HG02610 (cell line): Measurements from ENCODE around the gene PPP6R3.
"Not testable (repeated sequence)": the region's sequence is repeated elsewhere in the genome, so short reads cannot be mapped to it uniquely, and the experiment has no call there.

ENCODE experiments used
- ATAC-seq: cut with Tn5 transposase; IDR thresholded peaks from one replicate; pipeline ENCODE4 v1.9.1; 2021; ENCODE audit warnings: mild to moderate bottlenecking, moderate library complexity; ENCODE audit not compliant: unreplicated experiment

The PPP6R3 gene

DNA sequence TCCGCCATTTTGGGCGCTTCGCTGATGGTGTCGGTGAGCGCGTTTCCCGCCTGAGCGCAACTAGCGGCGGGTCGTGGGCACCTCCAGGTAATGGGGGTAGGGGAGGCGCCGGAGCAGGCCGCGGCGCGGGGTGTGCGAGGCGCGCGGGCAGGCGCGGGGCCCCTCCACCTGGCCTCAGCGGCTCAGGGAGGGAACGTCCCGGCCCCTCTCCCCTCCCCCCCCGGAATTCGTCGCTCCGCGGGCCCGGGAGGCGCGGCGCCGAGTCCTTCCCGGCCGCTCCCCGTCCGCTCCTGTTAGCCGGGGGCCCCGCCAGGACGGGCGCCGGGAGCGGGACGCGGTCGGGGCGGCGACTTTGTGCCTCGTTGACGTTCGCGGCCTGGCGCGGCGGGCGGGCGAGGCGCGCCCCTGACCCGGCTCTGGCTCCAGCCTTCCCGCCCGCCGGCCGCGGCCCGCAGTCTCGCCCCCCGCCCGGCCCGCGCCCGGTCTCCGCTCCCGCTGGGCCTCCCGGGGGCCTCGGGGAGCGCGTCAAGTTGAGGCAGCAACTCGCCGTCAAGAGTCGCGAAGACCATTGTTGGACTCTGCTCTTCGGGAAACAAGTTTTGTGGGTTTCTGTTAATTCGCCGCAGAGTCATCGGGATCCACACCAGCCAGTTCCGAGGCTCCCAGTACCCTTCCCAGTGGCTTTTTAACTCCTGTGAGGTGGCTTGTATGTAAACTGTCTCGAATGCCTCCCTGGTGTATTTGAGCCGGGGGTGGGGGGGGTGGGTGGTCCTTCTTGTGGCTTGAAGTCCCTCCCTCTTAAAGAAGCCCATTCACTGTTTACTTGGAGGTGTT is at the start of gene PPP6R3:
Gene PPP6R3, plus strand, starts transcription at position 12 of the 834 bp plus-strand sequence. CDS start 76,913 bp downstream, outside the sequence.
- ATAC-seq = peak; percentile 25

- no peak for ATAC-seq
Measured at GRCh38 chr11:68411501-68411991, 49.0 kb upstream of the PPP6R3 start.

- ATAC-seq = no peak
Measured at GRCh38 chr11:68412593-68413475, 47.7 kb upstream of the PPP6R3 start.

- no peak for ATAC-seq
Measured at GRCh38 chr11:68413591-68413999, 47.0 kb upstream of the PPP6R3 start.

DNA sequence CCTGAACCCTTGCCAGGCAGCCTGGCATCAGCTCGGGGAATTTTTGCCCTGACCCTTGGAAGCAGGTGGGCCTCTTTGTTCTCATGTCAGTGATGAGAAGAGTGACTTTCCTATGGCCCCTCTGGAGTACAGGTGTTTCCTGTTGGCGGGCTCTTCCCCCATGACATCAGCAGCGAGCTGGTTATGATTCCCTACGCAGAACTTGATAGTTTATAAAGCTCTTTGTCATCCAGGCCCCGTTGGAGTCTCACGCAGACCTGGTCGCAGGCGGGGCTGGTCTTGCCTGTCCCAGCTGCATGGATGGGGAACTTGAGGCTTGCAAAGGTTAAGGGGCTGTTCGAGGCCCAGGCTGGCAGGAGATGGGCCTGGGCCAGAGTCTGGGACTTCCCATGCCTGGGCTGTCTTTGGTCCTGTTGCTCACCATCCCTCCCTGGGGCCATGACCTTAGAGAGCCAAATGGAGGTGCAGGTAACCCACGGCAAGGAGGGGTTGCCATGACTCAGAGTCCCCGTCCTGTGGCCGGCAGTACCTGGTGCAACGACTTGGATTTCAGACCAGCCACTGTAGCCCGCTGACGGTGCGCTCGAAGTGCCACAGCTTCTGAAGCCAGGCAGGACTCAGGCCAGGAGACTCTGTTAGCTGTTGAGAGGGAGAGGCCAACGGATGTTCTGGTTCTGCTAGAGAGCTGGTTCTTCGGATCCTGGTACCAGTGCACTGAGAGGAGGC is 45.9 kb upstream of the PPP6R3 start:
- ATAC-seq = no peak

DNA sequence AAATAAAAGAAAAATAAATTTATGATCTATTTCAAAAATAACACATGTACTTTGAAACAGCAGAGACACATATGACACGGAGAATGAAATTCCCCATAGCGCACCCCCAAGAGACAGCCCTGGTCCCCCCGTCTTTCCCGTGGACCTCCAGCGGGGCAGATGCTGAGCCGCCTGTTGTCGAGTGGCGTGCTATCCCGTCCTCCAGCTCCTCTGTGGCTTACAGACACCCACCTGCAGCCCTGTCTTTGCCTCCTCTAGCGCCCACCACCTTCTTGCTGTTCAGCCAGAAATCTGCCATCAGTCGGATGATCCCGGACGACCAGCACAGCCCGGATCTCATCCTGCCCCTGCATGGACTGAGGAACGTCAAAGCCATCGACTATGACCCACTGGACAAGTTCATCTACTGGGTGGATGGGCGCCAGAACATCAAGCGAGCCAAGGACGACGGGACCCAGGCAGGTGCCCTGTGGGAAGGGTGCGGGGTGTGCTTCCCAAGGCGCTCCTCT is 44.4 kb upstream of the PPP6R3 start:
- no peak for ATAC-seq

GRCh38 chr11:68418648-68419047 is 41.9 kb upstream of the PPP6R3 start:
- ATAC-seq = no peak

DNA sequence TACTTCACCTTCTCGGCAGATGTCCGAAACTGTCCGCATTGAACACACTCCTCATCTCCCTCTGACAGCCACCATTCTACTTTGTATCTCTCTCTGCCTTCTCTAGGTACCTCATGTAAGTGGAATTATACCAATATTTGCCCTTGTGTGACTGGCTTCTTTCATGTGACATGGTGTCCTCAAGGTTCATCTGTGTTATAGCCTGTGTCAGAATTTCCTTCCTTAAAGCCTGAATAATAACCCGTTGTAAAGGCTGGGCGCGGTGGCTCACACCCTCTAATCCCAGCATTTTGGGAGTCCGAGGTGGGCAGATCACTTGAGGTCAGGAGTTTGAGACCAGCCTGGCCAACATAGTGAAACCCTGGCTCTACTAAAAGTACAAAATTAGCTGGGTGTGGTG is 40.4 kb upstream of the PPP6R3 start:
- no peak for ATAC-seq

- no peak for ATAC-seq
Measured at GRCh38 chr11:68423481-68423880, 37.1 kb upstream of the PPP6R3 start.

DNA sequence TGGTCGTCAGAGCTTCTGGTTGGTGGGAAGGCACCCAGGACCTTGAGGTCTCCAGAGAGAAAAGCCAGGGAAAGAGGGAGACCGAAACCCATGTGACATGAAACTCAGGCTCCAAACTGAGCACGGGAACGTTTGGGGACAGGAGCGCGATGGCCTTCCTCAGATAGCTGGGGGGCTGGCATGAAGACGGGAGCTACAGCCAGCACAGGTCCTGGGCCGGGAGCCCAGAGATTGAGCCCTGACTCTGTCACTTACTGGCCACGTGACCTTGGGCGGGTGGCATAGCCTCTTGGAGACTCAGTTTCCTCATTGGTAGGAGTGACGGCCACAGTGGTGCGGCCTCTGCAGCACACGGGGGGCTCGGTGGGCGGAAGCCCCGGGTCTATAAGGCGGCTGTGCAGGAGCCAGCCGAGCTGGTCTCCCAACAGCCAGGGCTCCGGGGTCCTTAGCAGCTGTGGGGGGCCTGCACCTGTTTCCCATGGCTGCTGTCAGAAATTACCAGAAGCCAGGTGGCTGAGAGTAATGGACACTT is 36.4 kb upstream of the PPP6R3 start:
- ATAC-seq = no peak

DNA sequence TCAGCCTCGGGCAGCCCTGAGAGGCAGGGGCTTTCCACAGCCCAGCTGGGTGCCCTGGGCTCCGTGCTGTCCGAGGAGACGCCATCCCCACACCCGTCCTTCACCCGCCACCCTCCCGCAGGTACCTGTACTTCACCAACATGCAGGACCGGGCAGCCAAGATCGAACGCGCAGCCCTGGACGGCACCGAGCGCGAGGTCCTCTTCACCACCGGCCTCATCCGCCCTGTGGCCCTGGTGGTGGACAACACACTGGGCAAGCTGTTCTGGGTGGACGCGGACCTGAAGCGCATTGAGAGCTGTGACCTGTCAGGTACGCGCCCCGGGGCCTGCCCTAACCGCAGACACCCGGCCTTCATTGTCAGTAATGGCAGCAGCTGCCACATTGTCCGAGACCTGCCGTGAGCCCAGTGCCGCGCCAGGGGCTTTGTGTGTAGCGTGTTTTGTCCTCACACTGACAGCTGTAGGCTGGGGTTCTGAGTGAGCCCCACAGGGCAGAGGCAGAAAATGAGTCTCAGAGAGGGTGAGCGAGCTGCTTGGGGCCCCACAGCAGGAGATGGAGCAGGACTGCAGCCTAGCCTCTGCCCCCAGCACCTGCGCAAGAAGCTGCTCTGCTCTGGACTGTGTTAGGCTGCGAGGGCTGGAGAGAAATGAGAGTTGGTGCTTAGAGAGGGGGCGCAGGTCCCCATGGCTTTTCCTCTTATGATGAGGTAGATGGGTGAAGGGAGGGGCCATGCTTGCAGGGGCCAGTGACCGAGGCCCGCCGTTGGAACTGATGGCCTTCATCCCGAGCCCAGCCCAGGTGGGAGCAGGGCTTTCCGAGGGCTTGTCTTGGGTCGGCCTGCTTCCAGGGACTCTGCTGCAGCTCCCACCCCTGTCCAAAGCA is 35.3 kb upstream of the PPP6R3 start:
- no peak for ATAC-seq

DNA sequence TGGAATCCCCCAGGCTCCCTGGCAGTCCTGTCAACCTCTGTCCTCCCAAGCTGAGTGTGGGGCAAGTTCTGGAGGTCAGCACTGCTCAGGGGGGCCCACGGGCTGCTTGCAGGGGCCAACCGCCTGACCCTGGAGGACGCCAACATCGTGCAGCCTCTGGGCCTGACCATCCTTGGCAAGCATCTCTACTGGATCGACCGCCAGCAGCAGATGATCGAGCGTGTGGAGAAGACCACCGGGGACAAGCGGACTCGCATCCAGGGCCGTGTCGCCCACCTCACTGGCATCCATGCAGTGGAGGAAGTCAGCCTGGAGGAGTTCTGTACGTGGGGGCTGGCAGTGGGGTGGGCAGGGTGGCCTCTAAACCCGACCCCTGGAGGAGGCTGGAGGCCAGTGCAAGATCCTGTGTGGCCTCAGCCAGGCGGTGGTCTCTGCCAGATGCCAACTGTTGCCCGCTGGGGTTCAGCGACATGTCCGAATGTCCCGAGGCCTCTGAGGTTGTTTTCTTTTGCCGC is 34.6 kb upstream of the PPP6R3 start:
- no peak for ATAC-seq

DNA sequence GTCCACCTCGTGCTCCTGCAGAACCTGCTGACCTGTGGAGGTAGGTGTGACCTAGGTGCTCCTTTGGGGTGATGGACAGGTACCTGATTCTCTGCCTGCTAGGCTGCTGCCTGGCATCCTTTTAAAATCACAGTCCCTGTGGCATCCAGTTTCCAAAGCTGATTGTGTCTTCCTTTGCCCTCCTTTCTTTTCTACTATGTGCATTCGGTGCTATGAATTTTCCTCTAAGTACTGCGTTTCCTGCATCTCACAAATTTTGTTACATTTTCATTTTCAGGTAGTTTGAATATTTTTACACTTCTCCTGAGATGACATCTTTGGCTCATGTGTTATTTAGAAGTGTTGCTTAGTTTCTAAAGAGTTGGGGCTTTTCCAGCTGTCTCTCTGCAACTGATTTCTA is 30.9 kb upstream of the PPP6R3 start:
- ATAC-seq = no peak

DNA sequence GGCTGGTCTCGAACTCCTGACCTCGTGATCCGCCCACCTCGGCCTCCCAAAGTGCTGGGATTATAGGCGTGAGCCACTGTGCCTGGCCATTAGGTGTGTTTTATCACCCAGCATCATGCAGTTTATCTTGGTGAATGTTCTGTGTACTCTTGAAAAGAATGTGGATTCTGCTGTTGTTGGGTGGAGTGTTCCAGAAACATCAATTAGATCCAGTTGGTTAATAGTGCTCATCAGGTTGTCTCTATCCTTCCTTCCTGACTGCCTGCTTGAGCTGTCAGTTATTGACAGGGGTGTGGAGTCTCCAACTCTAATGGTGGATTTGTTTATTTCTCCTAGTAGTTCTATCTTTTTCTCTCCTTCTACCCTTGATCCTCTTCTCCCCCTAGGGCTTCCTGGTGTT is 30.2 kb upstream of the PPP6R3 start:
- no peak for ATAC-seq

DNA sequence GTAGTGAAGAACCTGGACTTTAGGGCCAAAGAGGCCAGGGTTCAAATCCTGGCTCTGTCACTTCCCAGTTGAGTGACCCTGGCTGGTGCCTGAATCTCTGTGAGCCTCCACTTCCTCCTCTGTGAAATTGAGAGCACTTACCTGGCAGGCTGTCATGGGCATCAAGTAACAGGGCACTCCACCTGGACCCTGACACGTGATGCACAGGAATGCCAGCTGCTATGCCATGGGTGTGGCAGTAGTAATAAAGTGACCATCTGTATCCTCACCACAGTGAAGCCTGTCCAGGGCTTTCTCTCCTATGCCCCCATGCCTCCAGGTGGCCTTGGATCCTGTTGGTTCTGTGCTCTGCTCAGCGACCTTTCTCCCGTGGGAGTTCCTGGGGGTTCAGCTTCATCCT is 29.8 kb upstream of the PPP6R3 start:
- ATAC-seq = no peak

GRCh38 chr11:68431984-68432645 is 28.4 kb upstream of the PPP6R3 start:
- no peak for ATAC-seq

DNA sequence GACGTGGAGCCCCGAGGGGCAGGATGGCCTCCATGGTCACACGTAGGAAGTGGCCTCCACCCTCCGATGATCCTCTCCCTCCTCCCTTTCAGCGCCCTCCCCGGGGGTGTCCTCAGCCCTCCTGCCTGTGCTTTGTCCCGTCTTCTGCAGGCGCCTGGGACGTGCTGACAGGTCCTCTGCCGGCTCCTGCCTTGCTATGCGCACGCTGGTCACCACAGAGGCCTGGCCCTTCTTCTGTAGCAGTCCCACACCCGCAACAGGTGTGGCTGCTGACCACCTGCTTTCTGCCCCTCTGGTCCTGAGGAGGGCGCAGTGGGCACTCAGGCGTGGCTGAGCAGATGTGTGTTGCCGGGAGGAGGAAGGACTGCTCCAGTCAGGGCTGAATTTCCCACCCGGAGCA is 27.7 kb upstream of the PPP6R3 start:
- ATAC-seq = no peak

DNA sequence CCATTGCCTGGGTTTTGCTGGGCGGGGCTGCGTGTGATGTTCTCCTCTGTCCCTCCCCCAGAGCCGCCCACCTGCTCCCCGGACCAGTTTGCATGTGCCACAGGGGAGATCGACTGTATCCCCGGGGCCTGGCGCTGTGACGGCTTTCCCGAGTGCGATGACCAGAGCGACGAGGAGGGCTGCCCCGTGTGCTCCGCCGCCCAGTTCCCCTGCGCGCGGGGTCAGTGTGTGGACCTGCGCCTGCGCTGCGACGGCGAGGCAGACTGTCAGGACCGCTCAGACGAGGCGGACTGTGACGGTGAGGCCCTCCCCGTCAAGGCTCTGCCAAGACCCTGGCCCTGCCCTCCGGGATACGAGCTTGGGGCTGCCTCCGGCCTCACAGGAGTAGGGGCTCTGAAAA is 27.0 kb upstream of the PPP6R3 start:
- no peak for ATAC-seq

GRCh38 chr11:68434159-68434558 is 26.4 kb upstream of the PPP6R3 start:
- ATAC-seq = not testable (repeated sequence)
